Osteocyte (in vitro differentiated cells): ENCODE results near the gene THRA. TPM values are rescaled to one million over a fixed set of nuclear protein-coding genes. Genes with fewer than 3 reads are reported as not detected.
A peak's percentile ranks its signal among the peaks of the same experiment; 100 is the strongest.

ENCODE experiments used
- DNase-seq: peaks from one replicate; pipeline ENCODE4 v3.0.0; 2021; ENCODE audit warnings: mixed read lengths; ENCODE audit not compliant: unreplicated experiment; ENCODE audit errors: extremely low spot score
- H3K27ac Mint-ChIP-seq: one replicate; pipeline ENCODE4 v1.8.0; 2021; ENCODE audit warnings: mild to moderate bottlenecking, mixed read lengths; ENCODE audit not compliant: unreplicated experiment
- H3K27me3 Mint-ChIP-seq: one replicate; pipeline ENCODE4 v1.8.0; 2021; ENCODE audit warnings: mixed read lengths; ENCODE audit not compliant: unreplicated experiment
- H3K36me3 Mint-ChIP-seq: one replicate; pipeline ENCODE4 v1.8.0; 2021; ENCODE audit warnings: mixed read lengths; ENCODE audit not compliant: unreplicated experiment
- H3K4me1 Mint-ChIP-seq: one replicate; pipeline ENCODE4 v1.8.0; 2021; ENCODE audit warnings: mixed read lengths; ENCODE audit not compliant: unreplicated experiment
- H3K4me3 Mint-ChIP-seq: one replicate; pipeline ENCODE4 v1.8.0; 2021; ENCODE audit warnings: mild to moderate bottlenecking, moderate library complexity, mixed read lengths; ENCODE audit not compliant: unreplicated experiment
- H3K9me3 Mint-ChIP-seq: one replicate; pipeline ENCODE4 v1.8.0; 2021; ENCODE audit warnings: mixed read lengths; ENCODE audit not compliant: unreplicated experiment
- CTCF ChIP-seq: fragments of 200-600 bp; sonication (generic); IDR thresholded peaks from 2 replicates; pipeline ENCODE4 v1.5.0; 2021; ENCODE audit warnings: antibody characterized with exemption, mild to moderate bottlenecking, moderate library complexity
- total RNA-seq: library from RNA; stranded (reverse); gene quantifications from 2 replicates; pipeline ENCODE4 v1.2.1, GENCODE V29; 2021

The THRA gene
- total RNA-seq, 1 donor from 2014 or later, result 44.6 TPM

- Mint-ChIP-seq H3K27ac (peak overlapping the region; percentile 89), H3K4me3 (no peak overlapping the region), H3K27me3 (no peaks in the 10 kb centered on the region), H3K36me3 (no peaks in the 10 kb centered on the region), H3K4me1 (peaks cover 88% of the 10 kb centered on the region), H3K9me3 (no peaks in the 10 kb centered on the region)
- no peak for TF ChIP-seq CTCF
- no peak for DNase-seq
Measured at GRCh38 chr17:40070709-40071312, 8.0 kb downstream of the THRA start.

- peak overlapping the region; percentile 61 for H3K4me3 Mint-ChIP-seq
- no peaks in the 10 kb centered on the region for H3K9me3 Mint-ChIP-seq
- no peak for TF ChIP-seq CTCF
- peaks cover 90% of the 10 kb centered on the region for H3K4me1 Mint-ChIP-seq
- H3K27ac Mint-ChIP-seq, result peak overlapping the region; percentile 89
- no peaks in the 10 kb centered on the region for H3K27me3 Mint-ChIP-seq
- no peaks in the 10 kb centered on the region for H3K36me3 Mint-ChIP-seq
- DNase-seq, result no peak
Measured at GRCh38 chr17:40071313-40072039, 8.7 kb downstream of the THRA start.

- Mint-ChIP-seq H3K27me3 (no peaks in the 10 kb centered on the region), H3K9me3 (no peaks in the 10 kb centered on the region), H3K36me3 (peaks cover 2% of the 10 kb centered on the region), H3K4me3 (peak overlapping the region; percentile 61), H3K27ac (peak overlapping the region; percentile 89), H3K4me1 (peaks cover 85% of the 10 kb centered on the region)
- no peak for TF ChIP-seq CTCF
- peak; percentile 97 for DNase-seq
Measured at GRCh38 chr17:40072040-40072734, 9.4 kb downstream of the THRA start.

DNA sequence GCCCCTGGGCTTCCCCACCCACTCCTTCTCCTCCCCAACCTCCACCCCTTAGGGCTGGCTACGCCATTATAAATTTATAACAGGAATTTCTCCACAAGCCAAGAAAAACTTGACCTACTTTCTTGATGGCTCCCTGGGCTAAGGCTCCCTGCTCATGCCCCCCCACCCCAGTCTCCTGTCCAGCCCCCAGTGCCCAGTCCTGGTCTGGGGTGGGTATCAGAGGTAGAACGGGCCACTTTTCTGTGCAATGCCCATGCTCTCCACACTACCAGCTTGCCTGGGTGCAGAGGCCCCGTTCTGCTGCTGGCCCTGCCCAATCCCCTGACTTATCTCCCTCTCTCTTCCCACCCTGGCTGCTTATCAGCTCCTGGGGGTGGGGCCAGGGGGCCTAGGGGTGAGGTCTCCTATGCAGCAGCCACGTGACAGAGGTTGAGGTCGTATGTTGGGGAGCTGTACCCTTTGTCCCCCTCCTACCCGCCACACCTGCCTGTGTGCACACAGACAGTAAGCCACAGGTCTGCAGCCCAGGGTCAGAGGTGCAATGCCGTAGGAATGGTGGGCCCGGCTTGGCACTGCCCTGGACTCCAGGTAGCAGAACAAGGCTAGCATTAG, 10.1 kb downstream of the THRA start:
- H3K27ac Mint-ChIP-seq, result peak overlapping the region; percentile 89

More for the DNA sequence above, 10.1 kb downstream of the THRA start:
- Mint-ChIP-seq H3K4me1 (peaks cover 82% of the 10 kb centered on the region), H3K36me3 (peaks cover 4% of the 10 kb centered on the region), H3K4me3 (no peak overlapping the region), H3K9me3 (no peaks in the 10 kb centered on the region), H3K27me3 (no peaks in the 10 kb centered on the region)
- no peak for TF ChIP-seq CTCF
- no peak for DNase-seq
